GM23338 (cell line): Measurements from ENCODE around the gene CMIP. TPM values are rescaled to one million over a fixed set of nuclear protein-coding genes. Genes with fewer than 3 reads are reported as not detected.

ENCODE experiments used
- ATAC-seq: fragments of 200-7000 bp; cut with Tn5 transposase; 3 replicates; pipeline ENCODE4 v1.9.1; 2020
- DNase-seq: peaks from one replicate; pipeline ENCODE4 v3.0.0-alpha.2; 2015; ENCODE audit warnings: low spot score
- H2AFZ ChIP-seq: fragments of 200-600 bp; sonication (generic); 2 replicates; pipeline ENCODE4 v1.8.0; 2016; ENCODE audit warnings: antibody characterized with exemption, mild to moderate bottlenecking, moderate library complexity
- H3F3A ChIP-seq: fragments of 200-600 bp; sonication (generic); replicated peaks from 2 replicates; pipeline ENCODE4 v1.8.0; 2017; ENCODE audit warnings: antibody characterized with exemption, mixed run types, low read depth
- H3K27ac ChIP-seq: fragments of 200-600 bp; sonication (generic); 2 replicates; pipeline ENCODE4 v1.6.1; 2016; ENCODE audit warnings: low read depth
- H3K27me3 ChIP-seq: fragments of 200-600 bp; sonication (generic); 2 replicates; pipeline ENCODE4 v1.8.0; 2016; ENCODE audit warnings: mild to moderate bottlenecking, mixed run types, moderate library complexity; ENCODE audit not compliant: insufficient read depth
- H3K36me3 ChIP-seq: fragments of 200-600 bp; sonication (generic); 2 replicates; pipeline ENCODE4 v1.8.0; 2016; ENCODE audit warnings: mild to moderate bottlenecking; ENCODE audit not compliant: insufficient read depth
- H3K4me1 ChIP-seq: fragments of 200-600 bp; sonication (generic); 2 replicates; pipeline ENCODE4 v1.8.0; 2016; ENCODE audit warnings: mild to moderate bottlenecking, moderate library complexity; ENCODE audit not compliant: insufficient read depth
- H3K4me2 ChIP-seq: fragments of 200-600 bp; sonication (generic); 2 replicates; pipeline ENCODE4 v1.7.1; 2017; ENCODE audit warnings: mixed run types
- H3K4me3 ChIP-seq: fragments of 200-600 bp; sonication (generic); 2 replicates; pipeline ENCODE4 v1.6.1; 2016; ENCODE audit warnings: mixed run types
- H3K79me2 ChIP-seq: fragments of 200-600 bp; sonication (generic); replicated peaks from 2 replicates; pipeline ENCODE4 v1.8.0; 2017; ENCODE audit warnings: mild to moderate bottlenecking; ENCODE audit not compliant: insufficient read depth
- H3K9me2 ChIP-seq: fragments of 200-600 bp; sonication (generic); 2 replicates; pipeline ENCODE4 v1.8.0; 2017; ENCODE audit not compliant: insufficient read depth
- H4K20me1 ChIP-seq: fragments of 200-600 bp; sonication (generic); replicated peaks from 2 replicates; pipeline ENCODE4 v1.8.0; 2017; ENCODE audit warnings: mild to moderate bottlenecking; ENCODE audit not compliant: insufficient read depth
- H3K27ac Mint-ChIP-seq: 2 replicates; pipeline ENCODE4 v1.8.0; 2020; ENCODE audit warnings: inconsistent platforms, mild to moderate bottlenecking, moderate library complexity, mixed read lengths
- H3K27me3 Mint-ChIP-seq: 3 replicates; pipeline ENCODE4 v1.8.0; 2022; ENCODE audit warnings: low read depth, mild to moderate bottlenecking, moderate library complexity, mixed read lengths, inconsistent platforms; ENCODE audit not compliant: insufficient read depth, poor library complexity
- H3K36me3 Mint-ChIP-seq: 3 replicates; pipeline ENCODE4 v1.8.0; 2021; ENCODE audit warnings: low read depth, mild to moderate bottlenecking, inconsistent platforms, moderate library complexity, mixed read lengths
- H3K4me1 Mint-ChIP-seq: 3 replicates; pipeline ENCODE4 v1.8.0; 2020; ENCODE audit warnings: mild to moderate bottlenecking, inconsistent platforms, mixed read lengths
- H3K4me3 Mint-ChIP-seq: 3 replicates; pipeline ENCODE4 v1.8.0; 2021; ENCODE audit warnings: moderate library complexity, mild to moderate bottlenecking, inconsistent platforms, mixed read lengths
- H3K9me3 Mint-ChIP-seq: 3 replicates; pipeline ENCODE4 v1.8.0; 2020; ENCODE audit warnings: moderate library complexity, mild to moderate bottlenecking, inconsistent platforms, mixed read lengths
- CREB1 ChIP-seq: fragments of 250-450 bp; sonication (Bioruptor Pico); IDR thresholded peaks from 2 replicates; pipeline ENCODE4 v1.5.0; 2020; ENCODE audit warnings: low read depth, mild to moderate bottlenecking, moderate library complexity
- EZH2phosphoT487 ChIP-seq: fragments of 200-600 bp; sonication (generic); IDR thresholded peaks from one replicate; pipeline ENCODE4 v1.8.1; 2018; ENCODE audit warnings: antibody characterized with exemption; ENCODE audit not compliant: unreplicated experiment
- NANOG ChIP-seq: IDR thresholded peaks from 2 replicates; pipeline ENCODE4 v1.6.1; 2016; ENCODE audit warnings: antibody characterized with exemption, borderline replicate concordance
- POLR2AphosphoS5 ChIP-seq: IDR thresholded peaks from 2 replicates; pipeline ENCODE4 v1.6.1; 2016; ENCODE audit warnings: antibody characterized with exemption, low read depth
- ZNF114 ChIP-seq: fragments of 250-450 bp; sonication (Bioruptor Pico); IDR thresholded peaks from 2 replicates; pipeline ENCODE4 v1.5.0; 2020; ENCODE audit warnings: mild to moderate bottlenecking, moderate library complexity
- ZNF462 ChIP-seq: fragments of 250-450 bp; sonication (Bioruptor Pico); IDR thresholded peaks from 2 replicates; pipeline ENCODE4 v1.5.0; 2020; ENCODE audit warnings: mild to moderate bottlenecking, moderate library complexity
- polyA plus RNA-seq: library from polyadenylated mRNA; unstranded; fragments of >200 nt; fragmentation: Nextera tagmentation; extraction: Ambion mirVana; gene quantifications from 2 replicates; pipeline ENCODE4 v1.2.1, GENCODE V29; 2016
- total RNA-seq: library from RNA; depleted of rRNA; stranded (reverse); fragments of >200 nt; shearing (Covaris generic); gene quantifications from 2 replicates; pipeline ENCODE4 v1.2.3, GENCODE V29; 2014
- TF ChIP-seq, protein P1 (sequence below): IDR thresholded peaks from 2 replicates; pipeline ENCODE4 v1.6.1; 2016; ENCODE audit warnings: antibody characterized with exemption
- TF ChIP-seq, protein P2 (sequence below), 2 experiments: fragments of 200-600 bp in 1 of 2; sonication (generic) in 1 of 2; conservative IDR thresholded peaks; 2 replicates each; pipeline versions ENCODE4 v1.5.1 to v1.6.1; 2016 to 2017; ENCODE audit warnings: antibody characterized with exemption in 2 of 2, low read depth in 2 of 2, mild to moderate bottlenecking in 2 of 2, moderate library complexity in 1 of 2
- TF ChIP-seq, protein P3 (sequence below): IDR thresholded peaks from one replicate; pipeline ENCODE4 v1.6.1; 2018; ENCODE audit warnings: antibody characterized with exemption; ENCODE audit not compliant: unreplicated experiment

Gene CMIP
- total and polyA plus RNA-seq, 2 experiments from 2014 or later = 9.5 to 62.3 TPM

DNA sequence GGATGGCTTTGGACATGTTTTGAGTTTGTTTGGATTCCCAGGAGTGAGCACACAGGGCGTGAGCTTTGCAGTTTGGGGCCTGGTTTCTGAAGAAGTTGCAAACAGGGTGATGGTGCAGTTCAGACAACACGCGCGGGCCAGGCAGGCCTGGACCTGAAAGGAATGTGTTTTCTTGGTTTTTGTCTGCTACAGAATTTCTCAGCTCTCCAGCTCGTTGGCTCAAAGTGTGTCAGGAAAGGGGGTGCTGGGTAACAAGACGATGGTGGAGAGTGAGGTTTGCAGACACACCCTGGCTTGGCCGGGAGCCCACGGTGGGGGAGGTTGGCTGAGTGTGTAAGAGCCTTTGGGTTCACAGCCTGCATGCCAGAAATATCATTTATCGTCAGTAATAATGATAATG is 82.3 kb downstream of the CMIP start (continued):
- TF ChIP-seq, protein P1, sequence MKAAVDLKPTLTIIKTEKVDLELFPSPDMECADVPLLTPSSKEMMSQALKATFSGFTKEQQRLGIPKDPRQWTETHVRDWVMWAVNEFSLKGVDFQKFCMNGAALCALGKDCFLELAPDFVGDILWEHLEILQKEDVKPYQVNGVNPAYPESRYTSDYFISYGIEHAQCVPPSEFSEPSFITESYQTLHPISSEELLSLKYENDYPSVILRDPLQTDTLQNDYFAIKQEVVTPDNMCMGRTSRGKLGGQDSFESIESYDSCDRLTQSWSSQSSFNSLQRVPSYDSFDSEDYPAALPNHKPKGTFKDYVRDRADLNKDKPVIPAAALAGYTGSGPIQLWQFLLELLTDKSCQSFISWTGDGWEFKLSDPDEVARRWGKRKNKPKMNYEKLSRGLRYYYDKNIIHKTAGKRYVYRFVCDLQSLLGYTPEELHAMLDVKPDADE = no peak

GRCh38 chr16:81527477-81528178 is 83.0 kb downstream of the CMIP start:
- no peak for DNase-seq
- Histone ChIP-seq H2AFZ (no peak overlapping the region), H3K4me2 (no peak overlapping the region), H3K27me3 (no peaks in the 10 kb centered on the region), H3K79me2 (peaks cover 97% of the 10 kb centered on the region), H4K20me1 (peaks cover 43% of the 10 kb centered on the region), H3F3A (no peaks in the 10 kb centered on the region), H3K36me3 (no peaks in the 10 kb centered on the region), H3K9me2 (no peaks in the 10 kb centered on the region), H3K4me3 (no peak overlapping the region), H3K4me1 (peaks cover 17% of the 10 kb centered on the region; the same call in 1 of the 2 replicates), H3K27ac (no peak overlapping the region)
- Mint-ChIP-seq H3K27me3 (peaks cover 5% of the 10 kb centered on the region), H3K9me3 (no peaks in the 10 kb centered on the region; the same call in 2 of the 3 replicates), H3K27ac (no peak overlapping the region), H3K4me3 (no peak overlapping the region), H3K36me3 (peaks cover 20% of the 10 kb centered on the region; the same call in 2 of the 3 replicates), H3K4me1 (peaks cover 18% of the 10 kb centered on the region)
- TF ChIP-seq POLR2AphosphoS5 (no peak), NANOG (no peak), ZNF462 (no peak), CREB1 (CRISPR knock-in tag) (no peak), ZNF114 (CRISPR knock-in tag) (no peak), EZH2phosphoT487 (no peak)
- TF ChIP-seq, protein P1 = no peak
- TF ChIP-seq, protein P2, sequence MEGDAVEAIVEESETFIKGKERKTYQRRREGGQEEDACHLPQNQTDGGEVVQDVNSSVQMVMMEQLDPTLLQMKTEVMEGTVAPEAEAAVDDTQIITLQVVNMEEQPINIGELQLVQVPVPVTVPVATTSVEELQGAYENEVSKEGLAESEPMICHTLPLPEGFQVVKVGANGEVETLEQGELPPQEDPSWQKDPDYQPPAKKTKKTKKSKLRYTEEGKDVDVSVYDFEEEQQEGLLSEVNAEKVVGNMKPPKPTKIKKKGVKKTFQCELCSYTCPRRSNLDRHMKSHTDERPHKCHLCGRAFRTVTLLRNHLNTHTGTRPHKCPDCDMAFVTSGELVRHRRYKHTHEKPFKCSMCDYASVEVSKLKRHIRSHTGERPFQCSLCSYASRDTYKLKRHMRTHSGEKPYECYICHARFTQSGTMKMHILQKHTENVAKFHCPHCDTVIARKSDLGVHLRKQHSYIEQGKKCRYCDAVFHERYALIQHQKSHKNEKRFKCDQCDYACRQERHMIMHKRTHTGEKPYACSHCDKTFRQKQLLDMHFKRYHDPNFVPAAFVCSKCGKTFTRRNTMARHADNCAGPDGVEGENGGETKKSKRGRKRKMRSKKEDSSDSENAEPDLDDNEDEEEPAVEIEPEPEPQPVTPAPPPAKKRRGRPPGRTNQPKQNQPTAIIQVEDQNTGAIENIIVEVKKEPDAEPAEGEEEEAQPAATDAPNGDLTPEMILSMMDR (conservative IDR thresholded peaks at IDR 0.05; ENCODE audit: low read depth in 2 of 2) = no peak
- TF ChIP-seq, protein P3, sequence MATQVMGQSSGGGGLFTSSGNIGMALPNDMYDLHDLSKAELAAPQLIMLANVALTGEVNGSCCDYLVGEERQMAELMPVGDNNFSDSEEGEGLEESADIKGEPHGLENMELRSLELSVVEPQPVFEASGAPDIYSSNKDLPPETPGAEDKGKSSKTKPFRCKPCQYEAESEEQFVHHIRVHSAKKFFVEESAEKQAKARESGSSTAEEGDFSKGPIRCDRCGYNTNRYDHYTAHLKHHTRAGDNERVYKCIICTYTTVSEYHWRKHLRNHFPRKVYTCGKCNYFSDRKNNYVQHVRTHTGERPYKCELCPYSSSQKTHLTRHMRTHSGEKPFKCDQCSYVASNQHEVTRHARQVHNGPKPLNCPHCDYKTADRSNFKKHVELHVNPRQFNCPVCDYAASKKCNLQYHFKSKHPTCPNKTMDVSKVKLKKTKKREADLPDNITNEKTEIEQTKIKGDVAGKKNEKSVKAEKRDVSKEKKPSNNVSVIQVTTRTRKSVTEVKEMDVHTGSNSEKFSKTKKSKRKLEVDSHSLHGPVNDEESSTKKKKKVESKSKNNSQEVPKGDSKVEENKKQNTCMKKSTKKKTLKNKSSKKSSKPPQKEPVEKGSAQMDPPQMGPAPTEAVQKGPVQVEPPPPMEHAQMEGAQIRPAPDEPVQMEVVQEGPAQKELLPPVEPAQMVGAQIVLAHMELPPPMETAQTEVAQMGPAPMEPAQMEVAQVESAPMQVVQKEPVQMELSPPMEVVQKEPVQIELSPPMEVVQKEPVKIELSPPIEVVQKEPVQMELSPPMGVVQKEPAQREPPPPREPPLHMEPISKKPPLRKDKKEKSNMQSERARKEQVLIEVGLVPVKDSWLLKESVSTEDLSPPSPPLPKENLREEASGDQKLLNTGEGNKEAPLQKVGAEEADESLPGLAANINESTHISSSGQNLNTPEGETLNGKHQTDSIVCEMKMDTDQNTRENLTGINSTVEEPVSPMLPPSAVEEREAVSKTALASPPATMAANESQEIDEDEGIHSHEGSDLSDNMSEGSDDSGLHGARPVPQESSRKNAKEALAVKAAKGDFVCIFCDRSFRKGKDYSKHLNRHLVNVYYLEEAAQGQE = no peak
- no peak for ATAC-seq
